Calu3 (cell line): ENCODE results near the gene MBD3L5. TPM values are rescaled to one million over a fixed set of nuclear protein-coding genes. Genes with fewer than 3 reads are reported as not detected.
A peak's percentile ranks its signal among the peaks of the same experiment; 100 is the strongest.

Source experiments
- BruUV-seq: library from RNA; stranded (reverse); fragments of 400-500 nt; replicated peaks from 2 replicates; lab custom pipeline; 2021; lab: Mats Ljungman, UMichigan
- CTCF ChIA-PET: fragments of 300-600 bp; sonication (Branson Sonifier 250); formaldehyde crosslinking; loops from one replicate; lab custom pipeline; 2022; ENCODE audit warnings: antibody characterized with exemption; lab: Charles Lee
- DNase-seq: peaks from one replicate; pipeline ENCODE4 v3.0.0; 2022
- H3K27ac Mint-ChIP-seq: one replicate; pipeline ENCODE4 v1.8.0; 2022; ENCODE audit warnings: mixed read lengths; ENCODE audit not compliant: unreplicated experiment
- H3K27me3 Mint-ChIP-seq: one replicate; pipeline ENCODE4 v1.8.0; 2022; ENCODE audit warnings: mixed read lengths; ENCODE audit not compliant: unreplicated experiment
- H3K36me3 Mint-ChIP-seq: one replicate; pipeline ENCODE4 v1.8.0; 2022; ENCODE audit warnings: mild to moderate bottlenecking, moderate library complexity, mixed read lengths; ENCODE audit not compliant: insufficient read depth, unreplicated experiment
- H3K4me1 Mint-ChIP-seq: one replicate; pipeline ENCODE4 v1.8.0; 2022; ENCODE audit warnings: mild to moderate bottlenecking, low read depth, mixed read lengths; ENCODE audit not compliant: unreplicated experiment
- H3K4me3 Mint-ChIP-seq: one replicate; pipeline ENCODE4 v1.8.0; 2022; ENCODE audit warnings: mild to moderate bottlenecking, low read depth, moderate library complexity, mixed read lengths; ENCODE audit not compliant: unreplicated experiment
- H3K9me3 Mint-ChIP-seq: one replicate; pipeline ENCODE4 v1.8.0; 2022; ENCODE audit warnings: low read depth, mixed read lengths; ENCODE audit not compliant: unreplicated experiment
- intact Hi-C: fragments of 100-400 bp; cut with micrococcal nuclease; formaldehyde crosslinking; loops from one replicate; pipeline ENCODE4 v1.10.0; 2022; ENCODE audit not compliant: unreplicated experiment
- total RNA-seq: library from RNA; stranded (reverse); gene quantifications from 2 replicates; pipeline ENCODE4 v1.2.3, GENCODE V29; 2022
- TF ChIP-seq, protein P1 (sequence below): fragments of 200-600 bp; IDR thresholded peaks from one replicate; pipeline ENCODE4 v1.8.0; 2022; ENCODE audit warnings: antibody characterized with exemption; ENCODE audit not compliant: unreplicated experiment

The MBD3L5 gene
- total RNA-seq, 1 experiment from 2014 or later = not detected

DNA sequence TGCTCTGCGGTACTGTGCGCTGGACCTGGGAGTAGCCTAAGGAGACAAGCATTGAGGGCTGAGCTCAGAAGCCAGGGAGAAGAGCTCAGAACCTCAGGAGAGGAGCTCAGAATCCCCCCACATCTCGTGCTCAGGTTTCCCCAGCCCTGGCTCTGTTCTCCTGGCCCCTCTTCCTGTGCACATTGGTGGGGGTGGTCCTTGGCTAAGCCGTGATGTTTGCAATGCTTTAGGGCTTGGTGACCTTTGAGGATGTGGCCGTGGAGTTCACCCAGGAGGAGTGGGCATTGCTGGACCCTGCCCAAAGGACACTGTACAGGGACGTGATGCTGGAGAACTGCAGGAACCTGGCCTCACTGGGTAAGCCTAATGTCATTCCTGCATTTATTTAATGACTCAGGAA is 45.8 kb downstream of the MBD3L5 start:
- CTCF ChIA-PET = no interaction called here
- intact Hi-C loops = no loop called here
- H3K4me3 Mint-ChIP-seq = no peak overlapping the region
- no peaks in the 10 kb centered on the region for H3K27me3 Mint-ChIP-seq
- TF ChIP-seq, protein P1, sequence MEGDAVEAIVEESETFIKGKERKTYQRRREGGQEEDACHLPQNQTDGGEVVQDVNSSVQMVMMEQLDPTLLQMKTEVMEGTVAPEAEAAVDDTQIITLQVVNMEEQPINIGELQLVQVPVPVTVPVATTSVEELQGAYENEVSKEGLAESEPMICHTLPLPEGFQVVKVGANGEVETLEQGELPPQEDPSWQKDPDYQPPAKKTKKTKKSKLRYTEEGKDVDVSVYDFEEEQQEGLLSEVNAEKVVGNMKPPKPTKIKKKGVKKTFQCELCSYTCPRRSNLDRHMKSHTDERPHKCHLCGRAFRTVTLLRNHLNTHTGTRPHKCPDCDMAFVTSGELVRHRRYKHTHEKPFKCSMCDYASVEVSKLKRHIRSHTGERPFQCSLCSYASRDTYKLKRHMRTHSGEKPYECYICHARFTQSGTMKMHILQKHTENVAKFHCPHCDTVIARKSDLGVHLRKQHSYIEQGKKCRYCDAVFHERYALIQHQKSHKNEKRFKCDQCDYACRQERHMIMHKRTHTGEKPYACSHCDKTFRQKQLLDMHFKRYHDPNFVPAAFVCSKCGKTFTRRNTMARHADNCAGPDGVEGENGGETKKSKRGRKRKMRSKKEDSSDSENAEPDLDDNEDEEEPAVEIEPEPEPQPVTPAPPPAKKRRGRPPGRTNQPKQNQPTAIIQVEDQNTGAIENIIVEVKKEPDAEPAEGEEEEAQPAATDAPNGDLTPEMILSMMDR = no peak
- no peak for DNase-seq
- no TSS peak for BruUV-seq
- H3K36me3 Mint-ChIP-seq = peaks cover 69% of the 10 kb centered on the region
- no peaks in the 10 kb centered on the region for H3K4me1 Mint-ChIP-seq
- no peak overlapping the region for H3K27ac Mint-ChIP-seq
- H3K9me3 Mint-ChIP-seq = peaks cover 13% of the 10 kb centered on the region

- Mint-ChIP-seq H3K27me3 (no peaks in the 10 kb centered on the region), H3K36me3 (peaks cover 72% of the 10 kb centered on the region)
- intact Hi-C loops = no loop called here
These were observed 47.6 kb downstream of the MBD3L5 start for GRCh38 chr19:7078008-7078407.

More at GRCh38 chr19:7078008-7078407, 47.6 kb downstream of the MBD3L5 start:
- Mint-ChIP-seq H3K4me3 (no peak overlapping the region), H3K4me1 (no peaks in the 10 kb centered on the region), H3K27ac (no peak overlapping the region), H3K9me3 (peaks cover 14% of the 10 kb centered on the region)
- TF ChIP-seq, protein P1 = no peak
- CTCF ChIA-PET = no interaction called here
- TSS peak; percentile 4 for BruUV-seq
- DNase-seq = no peak

Other genes with a start within 250 kb of the MBD3L5 start
- gene ADGRE1, start 143.0 kb upstream of the MBD3L5 start, total RNA-seq = not detected in 2 replicates
- gene MBD3L2B, start 9.1 kb upstream of the MBD3L5 start, total RNA-seq = not detected in 2 replicates
- gene MBD3L4, start 9.6 kb downstream of the MBD3L5 start, total RNA-seq = not detected in 2 replicates
- not detected in 2 replicates for gene MBD3L2, start 18.7 kb downstream of the MBD3L5 start, total RNA-seq
- not detected in 2 replicates for gene MBD3L3, start 28.1 kb downstream of the MBD3L5 start, total RNA-seq
- gene ZNF557, start 39.1 kb downstream of the MBD3L5 start, total RNA-seq = 6.3 and 7.8 TPM in 2 replicates